Smooth muscle cell (in vitro differentiated cells): ENCODE data around the gene EIF3C. TPM values are rescaled to one million over a fixed set of nuclear protein-coding genes. Genes with fewer than 3 reads are reported as not detected.
"Not testable (repeated sequence)": the region's sequence is repeated elsewhere in the genome, so short reads cannot be mapped to it uniquely, and the experiment has no call there.

Source experiments
- DNase-seq: peaks from one replicate; lab custom pipeline; 2025; ENCODE audit not compliant: unreplicated experiment; lab: John Stamatoyannopoulos, UW
- H2AFZ ChIP-seq: fragments of 200-600 bp; sonication (generic); 2 replicates; pipeline ENCODE4 v1.6.0; 2016; ENCODE audit warnings: antibody characterized with exemption, low read depth, mild to moderate bottlenecking
- H3F3A ChIP-seq: fragments of 200-600 bp; sonication (generic); 2 replicates; pipeline ENCODE4 v1.6.0; 2017; ENCODE audit warnings: antibody characterized with exemption, low read depth
- H3K27ac ChIP-seq: fragments of 200-600 bp; sonication (generic); 2 replicates; pipeline ENCODE4 v1.5.1; 2016; ENCODE audit warnings: low read depth, mild to moderate bottlenecking
- H3K27me3 ChIP-seq: fragments of 200-600 bp; sonication (generic); 2 replicates; pipeline ENCODE4 v1.6.1; 2016; ENCODE audit warnings: low read depth, mild to moderate bottlenecking
- H3K36me3 ChIP-seq: fragments of 200-600 bp; sonication (generic); 2 replicates; pipeline ENCODE4 v1.5.1; 2016; ENCODE audit warnings: low read depth
- H3K4me1 ChIP-seq: fragments of 200-600 bp; sonication (generic); 2 replicates; pipeline ENCODE4 v1.5.1; 2016; ENCODE audit warnings: low read depth
- H3K4me2 ChIP-seq: fragments of 200-600 bp; sonication (generic); 2 replicates; pipeline ENCODE4 v1.6.0; 2016; ENCODE audit warnings: mild to moderate bottlenecking
- H3K4me3 ChIP-seq: fragments of 200-600 bp; sonication (generic); 2 replicates; pipeline ENCODE4 v1.5.1; 2016; ENCODE audit warnings: mild to moderate bottlenecking
- H3K79me2 ChIP-seq: fragments of 200-600 bp; sonication (generic); 2 replicates; pipeline ENCODE4 v1.6.0; 2016; ENCODE audit warnings: low read depth, mild to moderate bottlenecking
- H3K9ac ChIP-seq: fragments of 200-600 bp; sonication (generic); 2 replicates; pipeline ENCODE4 v1.6.0; 2016; ENCODE audit warnings: low read depth
- H3K9me3 ChIP-seq: fragments of 200-600 bp; sonication (generic); replicated peaks from 2 replicates; pipeline ENCODE4 v1.5.1; 2016; ENCODE audit warnings: low read depth
- H4K20me1 ChIP-seq: fragments of 200-600 bp; sonication (generic); 2 replicates; pipeline ENCODE4 v1.6.0; 2016; ENCODE audit warnings: low read depth
- WGBS: methylation state at CpG from one replicate; pipeline ENCODE4 v1.1.7; 2016; ENCODE audit warnings: low lambda C conversion rate; 5-methylcytosine and 5-hydroxymethylcytosine counted together
- polyA plus RNA-seq: library from polyadenylated mRNA; unstranded; fragments of >200 nt; fragmentation: Nextera tagmentation; extraction: Ambion mirVana; gene quantifications from 2 replicates; pipeline ENCODE4 v1.2.1, GENCODE V29; 2016
- total RNA-seq: library from RNA; depleted of rRNA; stranded (reverse); fragments of >200 nt; gene quantifications from 2 replicates; pipeline ENCODE4 v1.2.3, GENCODE V29; 2014

EIF3C gene
- total RNA-seq (53.7 and 54.7 TPM in 2 replicates), polyA plus RNA-seq (277 and 320 TPM in 2 replicates)

- not testable (repeated sequence) for H3K4me2 ChIP-seq, H4K20me1 ChIP-seq, H3F3A ChIP-seq, H3K36me3 ChIP-seq, DNase-seq, H3K9me3 ChIP-seq, H3K9ac ChIP-seq, H3K27ac ChIP-seq, H3K79me2 ChIP-seq, H2AFZ ChIP-seq, H3K4me1 ChIP-seq, H3K27me3 ChIP-seq
- H3K4me3 ChIP-seq: peak within 1 kb of the TSS; percentile 39
- WGBS: no CpG with 5 or more reads among the region's 66 CpGs
Measured at GRCh38 chr16:28711220-28712083, at the start of gene EIF3C. Gene EIF3C (plus strand): TSS chr16:28711464. CDS start chr16:28711687, 223 bp downstream.

GRCh38 chr16:28666264-28666663, 45.0 kb upstream of the EIF3C start:
- not testable (repeated sequence) for H3K36me3 ChIP-seq, H3K9ac ChIP-seq, H3F3A ChIP-seq, H3K9me3 ChIP-seq, H3K27ac ChIP-seq, H2AFZ ChIP-seq, H3K4me2 ChIP-seq, H3K79me2 ChIP-seq, H4K20me1 ChIP-seq, H3K4me1 ChIP-seq, H3K27me3 ChIP-seq, DNase-seq, H3K4me3 ChIP-seq
- WGBS: 97% methylated on average over 13 of the region's 25 CpGs

- H3K27me3 ChIP-seq, H3K27ac ChIP-seq, H4K20me1 ChIP-seq, H3F3A ChIP-seq, H3K9me3 ChIP-seq, H3K4me3 ChIP-seq, H3K79me2 ChIP-seq, H3K36me3 ChIP-seq, H3K9ac ChIP-seq, DNase-seq, H2AFZ ChIP-seq, H3K4me2 ChIP-seq, H3K4me1 ChIP-seq: not testable (repeated sequence)
- WGBS: no CpG with 5 or more reads among the region's 7 CpGs
Measured at GRCh38 chr16:28667480-28667879, 43.8 kb upstream of the EIF3C start.

- not testable (repeated sequence) for H3K79me2 ChIP-seq, H3K36me3 ChIP-seq, H4K20me1 ChIP-seq, DNase-seq, H3K9ac ChIP-seq, H3K27ac ChIP-seq, H3K4me3 ChIP-seq, H3K9me3 ChIP-seq, H3K4me2 ChIP-seq, H3K4me1 ChIP-seq, H3K27me3 ChIP-seq, H2AFZ ChIP-seq, H3F3A ChIP-seq
- no CpG with 5 or more reads among the region's 4 CpGs for WGBS
Measured at GRCh38 chr16:28668199-28668598, 43.1 kb upstream of the EIF3C start.

- H2AFZ ChIP-seq, H3K36me3 ChIP-seq, H3K9me3 ChIP-seq, H3K4me1 ChIP-seq, H3K27ac ChIP-seq, H3K9ac ChIP-seq, H4K20me1 ChIP-seq, H3K27me3 ChIP-seq, H3K4me3 ChIP-seq, H3K4me2 ChIP-seq, H3K79me2 ChIP-seq, DNase-seq, H3F3A ChIP-seq: not testable (repeated sequence)
- no CpG with 5 or more reads among the region's 10 CpGs for WGBS
Measured at GRCh38 chr16:28688327-28688952, 22.8 kb upstream of the EIF3C start.

GRCh38 chr16:28689425-28689824, 21.8 kb upstream of the EIF3C start:
- H2AFZ ChIP-seq, H3K79me2 ChIP-seq, H3K4me1 ChIP-seq, DNase-seq, H3K9me3 ChIP-seq, H4K20me1 ChIP-seq, H3F3A ChIP-seq, H3K9ac ChIP-seq, H3K36me3 ChIP-seq, H3K4me3 ChIP-seq, H3K4me2 ChIP-seq, H3K27ac ChIP-seq, H3K27me3 ChIP-seq: not testable (repeated sequence)
- no CpG with 5 or more reads among the region's 13 CpGs for WGBS

GRCh38 chr16:28691722-28692121, 19.5 kb upstream of the EIF3C start:
- H3K27me3 ChIP-seq, H3K4me3 ChIP-seq, H2AFZ ChIP-seq, H3K79me2 ChIP-seq, H4K20me1 ChIP-seq, H3K36me3 ChIP-seq, H3K9me3 ChIP-seq, DNase-seq, H3F3A ChIP-seq, H3K4me1 ChIP-seq, H3K27ac ChIP-seq, H3K4me2 ChIP-seq, H3K9ac ChIP-seq: not testable (repeated sequence)
- WGBS: 91% methylated on average over 2 of the region's 4 CpGs

- not testable (repeated sequence) for H4K20me1 ChIP-seq, H3K4me2 ChIP-seq, H3K27me3 ChIP-seq, H3K27ac ChIP-seq, H3K4me3 ChIP-seq, H3K79me2 ChIP-seq, H3K9me3 ChIP-seq, H2AFZ ChIP-seq, H3K36me3 ChIP-seq, H3K9ac ChIP-seq, H3K4me1 ChIP-seq, DNase-seq, H3F3A ChIP-seq
- no CpG with 5 or more reads among the region's 11 CpGs for WGBS
Measured at GRCh38 chr16:28693257-28693950, 17.9 kb upstream of the EIF3C start.
